Loucy (cell line): ENCODE measurements around the gene SPOCK1.

Source experiments
- CTCF ChIP-seq: fragments of 200-600 bp; sonication (generic); conservative IDR thresholded peaks from 2 replicates; pipeline ENCODE4 v1.5.1; 2014; ENCODE audit warnings: mild to moderate bottlenecking, antibody characterized with exemption, low read length
- EZH2phosphoT487 ChIP-seq: fragments of 200-600 bp; IDR thresholded peaks from 2 replicates; pipeline ENCODE4 v1.6.1; 2018; ENCODE audit warnings: antibody characterized with exemption, mild to moderate bottlenecking, moderate library complexity, borderline replicate concordance

GRCh38 chr5:137254119-137255090 is 244.7 kb downstream of the SPOCK1 start:
- TF ChIP-seq CTCF (no peak), EZH2phosphoT487 (no peak)
